ENCODE measurements around the gene ANKRD7.

ANKRD7 gene, protein sequence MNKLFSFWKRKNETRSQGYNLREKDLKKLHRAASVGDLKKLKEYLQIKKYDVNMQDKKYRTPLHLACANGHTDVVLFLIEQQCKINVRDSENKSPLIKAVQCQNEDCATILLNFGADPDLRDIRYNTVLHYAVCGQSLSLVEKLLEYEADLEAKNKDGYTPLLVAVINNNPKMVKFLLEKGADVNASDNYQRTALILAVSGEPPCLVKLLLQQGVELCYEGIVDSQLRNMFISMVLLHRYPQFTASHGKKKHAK

DNA sequence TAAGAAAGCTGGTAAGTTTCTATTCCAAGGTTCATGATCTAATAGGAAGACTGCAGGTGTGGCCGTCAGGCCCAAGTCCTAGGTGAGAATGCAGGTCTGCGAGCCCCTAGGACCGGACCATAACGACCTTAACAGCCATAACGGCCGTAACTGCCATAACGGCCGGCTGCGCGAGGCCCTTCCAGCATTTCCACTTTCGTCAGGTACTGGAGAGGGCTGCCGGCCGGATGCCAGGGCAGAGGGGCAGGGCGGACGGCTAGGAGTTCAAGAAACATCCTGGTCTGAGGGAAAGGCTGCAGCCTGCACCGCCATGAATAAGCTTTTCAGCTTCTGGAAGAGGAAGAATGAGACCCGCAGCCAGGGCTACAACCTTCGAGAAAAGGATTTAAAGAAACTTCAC is at the start of gene ANKRD7:
Gene ANKRD7 (plus strand): TSS at position 184 of the 400 bp plus-strand sequence. CDS start 127 bp downstream, at position 311.
- POLR2A ChIA-PET (ENCODE audit: low non-redundant PET) = no interaction called here
- TF ChIP-seq, protein P1, sequence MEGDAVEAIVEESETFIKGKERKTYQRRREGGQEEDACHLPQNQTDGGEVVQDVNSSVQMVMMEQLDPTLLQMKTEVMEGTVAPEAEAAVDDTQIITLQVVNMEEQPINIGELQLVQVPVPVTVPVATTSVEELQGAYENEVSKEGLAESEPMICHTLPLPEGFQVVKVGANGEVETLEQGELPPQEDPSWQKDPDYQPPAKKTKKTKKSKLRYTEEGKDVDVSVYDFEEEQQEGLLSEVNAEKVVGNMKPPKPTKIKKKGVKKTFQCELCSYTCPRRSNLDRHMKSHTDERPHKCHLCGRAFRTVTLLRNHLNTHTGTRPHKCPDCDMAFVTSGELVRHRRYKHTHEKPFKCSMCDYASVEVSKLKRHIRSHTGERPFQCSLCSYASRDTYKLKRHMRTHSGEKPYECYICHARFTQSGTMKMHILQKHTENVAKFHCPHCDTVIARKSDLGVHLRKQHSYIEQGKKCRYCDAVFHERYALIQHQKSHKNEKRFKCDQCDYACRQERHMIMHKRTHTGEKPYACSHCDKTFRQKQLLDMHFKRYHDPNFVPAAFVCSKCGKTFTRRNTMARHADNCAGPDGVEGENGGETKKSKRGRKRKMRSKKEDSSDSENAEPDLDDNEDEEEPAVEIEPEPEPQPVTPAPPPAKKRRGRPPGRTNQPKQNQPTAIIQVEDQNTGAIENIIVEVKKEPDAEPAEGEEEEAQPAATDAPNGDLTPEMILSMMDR (conservative IDR thresholded peaks at IDR 0.05; ENCODE audit: low read depth) = no peak
- CTCF ChIA-PET = no interaction called here

DNA sequence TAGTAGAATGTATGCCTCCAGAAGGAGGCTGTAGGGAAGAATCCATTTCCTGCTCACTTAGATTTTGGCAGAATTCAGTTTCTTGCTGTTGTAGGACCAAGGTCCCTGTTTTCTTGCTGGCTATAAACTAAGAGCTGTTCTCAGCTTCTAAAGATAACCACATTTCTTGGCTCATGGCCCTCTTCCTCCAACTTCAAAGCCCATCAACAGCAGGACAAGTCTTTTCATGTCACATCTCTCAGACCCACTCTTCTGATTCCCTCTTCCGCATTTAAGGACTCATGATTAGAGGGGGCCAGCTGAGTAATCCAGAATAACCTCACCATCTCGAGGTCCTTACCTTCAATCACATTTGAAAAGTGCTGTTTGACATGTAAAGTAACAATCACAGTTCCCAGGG is 48.8 kb upstream of the ANKRD7 start:
- ChIA-PET POLR2A (ENCODE audit: low non-redundant PET) (no interaction called here), CTCF (interaction anchor here (0.8 kb wide), 1 partner anchor 716 kb away, joined by 3 read pairs; no protein-coding TSS in a partner anchor)
- no peak overlapping the region for H3K27ac ChIP-seq
- DNase-seq (ENCODE audit: low spot score) = no peak
- TF ChIP-seq, protein P1 (conservative IDR thresholded peaks at IDR 0.05; ENCODE audit: low read depth) = no peak

More for the DNA sequence above, at the start of gene ANKRD7:
- DNase-seq (ENCODE audit: low spot score) = no peak
- H3K27ac ChIP-seq = no peak within 1 kb of the TSS

DNA sequence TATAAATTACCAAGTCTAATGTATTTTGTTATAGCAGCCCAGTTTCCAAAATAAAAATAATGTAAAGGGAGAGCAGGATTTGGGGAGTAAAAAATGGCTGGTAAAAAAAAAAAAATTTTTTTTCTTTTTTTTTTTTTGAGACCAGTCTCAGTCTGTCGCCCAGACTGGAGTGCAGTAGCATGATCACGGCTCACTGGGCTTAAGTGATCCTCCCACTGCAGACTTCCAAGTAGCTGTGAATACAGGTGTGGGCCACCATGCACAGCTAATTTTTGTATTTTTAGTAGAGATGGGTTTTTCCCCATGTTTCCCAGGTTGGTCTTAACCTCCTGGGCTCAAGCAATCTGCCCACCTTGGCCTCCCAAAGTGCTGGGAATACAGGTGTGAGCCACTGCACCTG is 45.3 kb upstream of the ANKRD7 start:
- TF ChIP-seq, protein P1 (conservative IDR thresholded peaks at IDR 0.05; ENCODE audit: low read depth) = no peak
- POLR2A ChIA-PET (ENCODE audit: low non-redundant PET) = no interaction called here
- no peak for DNase-seq (ENCODE audit: low spot score)
- CTCF ChIA-PET = no interaction called here
- no peak overlapping the region for H3K27ac ChIP-seq

DNA sequence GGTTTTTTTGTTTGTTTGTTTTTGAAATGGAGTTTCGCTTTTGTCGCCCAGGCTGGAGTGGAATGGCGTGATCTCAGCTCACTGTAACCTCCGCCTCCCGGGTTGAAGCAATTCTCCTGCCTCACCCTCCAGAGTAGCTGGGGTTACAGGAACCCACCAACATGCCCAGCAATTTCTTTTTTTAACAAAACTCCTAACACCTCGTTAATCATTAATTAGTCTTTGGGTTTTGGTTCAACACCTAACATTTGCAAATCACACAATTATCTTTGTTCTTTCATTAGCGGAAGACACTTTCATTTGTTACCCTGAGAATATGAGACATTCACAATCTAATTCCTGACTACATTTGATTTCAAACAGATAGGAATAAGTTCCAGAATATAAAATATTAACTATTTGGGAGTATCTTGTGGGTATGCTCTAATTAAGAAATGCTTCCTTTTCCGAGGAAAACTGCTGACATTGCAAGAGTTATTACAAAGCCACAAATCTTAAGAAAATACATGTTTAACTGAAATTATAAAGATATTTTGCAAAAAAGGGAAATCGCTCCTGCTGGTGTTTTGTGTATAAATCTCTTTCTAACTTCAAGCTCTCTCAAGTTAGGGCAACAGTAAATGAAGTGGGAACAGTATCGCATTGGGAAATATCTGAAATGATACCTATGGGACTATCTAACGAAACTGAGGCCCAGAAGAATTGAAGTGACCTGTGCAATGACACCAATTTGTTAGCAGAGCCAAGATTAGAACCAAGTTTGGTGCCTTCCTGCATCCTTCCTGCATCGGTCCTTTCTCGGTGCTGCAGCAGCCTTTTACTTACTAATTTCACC is 41.7 kb upstream of the ANKRD7 start:
- ChIA-PET CTCF (no interaction called here), POLR2A (ENCODE audit: low non-redundant PET) (no interaction called here)
- TF ChIP-seq, protein P1 (conservative IDR thresholded peaks at IDR 0.05; ENCODE audit: low read depth) = no peak
- no peak overlapping the region for H3K27ac ChIP-seq
- no peak for DNase-seq (ENCODE audit: low spot score)

DNA sequence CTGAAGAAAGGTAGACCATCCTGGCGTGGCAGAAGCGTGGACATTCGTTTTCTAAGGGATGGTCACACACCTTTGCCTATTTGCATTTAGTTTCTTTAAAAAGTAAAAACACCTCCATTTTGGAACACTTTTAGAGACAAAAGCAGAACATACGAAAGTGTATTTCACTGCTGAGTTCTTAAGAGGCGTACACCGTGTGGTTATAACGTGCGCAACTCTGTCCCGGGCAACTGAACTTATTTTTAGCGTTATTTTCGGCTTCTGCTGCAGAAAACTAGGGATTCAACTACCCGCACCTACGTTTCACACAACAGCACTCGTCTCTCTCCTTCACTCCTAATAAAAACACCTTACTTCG is 41.1 kb upstream of the ANKRD7 start:
- H3K27ac ChIP-seq = peak overlapping the region; percentile 88
- POLR2A ChIA-PET (ENCODE audit: low non-redundant PET) = no interaction called here
- DNase-seq (ENCODE audit: low spot score) = peak; percentile 4
- CTCF ChIA-PET = no interaction called here
- TF ChIP-seq, protein P1 (conservative IDR thresholded peaks at IDR 0.05; ENCODE audit: low read depth) = no peak

DNA sequence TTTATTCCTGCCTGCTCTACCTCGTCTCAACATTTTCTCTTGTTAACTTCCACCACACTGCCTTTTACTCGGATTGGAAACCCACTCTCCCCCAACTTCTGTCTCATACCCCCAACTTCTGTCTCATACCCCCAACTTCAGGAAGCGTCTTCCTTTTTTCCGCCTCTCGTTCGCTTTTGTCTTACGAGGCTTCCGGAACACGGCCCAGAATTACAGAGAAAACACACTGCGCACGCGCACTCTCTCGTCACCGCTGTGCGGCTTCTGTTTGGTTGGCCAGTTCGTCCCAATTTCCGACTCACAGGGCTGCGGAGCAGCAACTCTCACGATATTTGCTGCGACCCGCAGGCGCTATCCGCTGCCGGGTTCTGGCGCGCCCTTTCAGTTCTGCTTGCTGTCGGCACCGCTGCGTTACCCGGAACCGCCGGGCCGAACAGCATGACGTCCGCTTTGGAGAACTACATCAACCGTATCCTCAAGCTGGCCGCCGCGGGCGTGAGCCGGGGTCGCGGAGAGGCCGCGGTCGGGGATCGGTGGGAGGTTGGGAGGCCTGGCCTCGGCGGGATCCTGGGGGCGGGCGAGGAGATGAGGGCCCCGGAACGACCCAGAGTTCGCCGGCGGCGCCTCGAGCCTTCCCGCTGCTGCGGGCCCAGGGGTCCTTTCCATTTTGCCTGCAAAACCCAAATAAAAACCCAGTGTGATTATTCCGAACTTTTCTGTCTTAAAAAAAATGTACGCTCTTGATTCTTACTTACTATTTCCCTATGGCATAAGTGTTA is 40.5 kb upstream of the ANKRD7 start, which contains the start of gene LSM8:
Gene LSM8 (plus strand): TSS at position 379 of the 779 bp plus-strand sequence. CDS start 60 bp downstream, at position 439.
- peak within 1 kb of the TSS; percentile 88 for H3K27ac ChIP-seq
- CTCF ChIA-PET = no interaction called here
- DNase-seq (ENCODE audit: low spot score) = peak; percentile 94
- TF ChIP-seq, protein P1 (conservative IDR thresholded peaks at IDR 0.05; ENCODE audit: low read depth) = no peak
- POLR2A ChIA-PET (ENCODE audit: low non-redundant PET) = interaction anchor here (0.6 kb wide), 1 partner anchor 433 kb away, joined by 3 read pairs; no protein-coding TSS in a partner anchor

All from RWPE1 (cell line).